T-helper 9 cell (primary cell): ENCODE measurements around the gene GLIS1.
"Not testable (repeated sequence)": the region's sequence is repeated elsewhere in the genome, so short reads cannot be mapped to it uniquely, and the experiment has no call there.

Source experiments
- DNase-seq: peaks from one replicate; pipeline ENCODE4 v3.0.0-alpha.2; 2020

GLIS1 gene

GRCh38 chr1:53556657-53557227, 182.2 kb downstream of the GLIS1 start:
- DNase-seq: no peak

GRCh38 chr1:53555620-53556326, 183.2 kb downstream of the GLIS1 start:
- not testable (repeated sequence) for DNase-seq

GRCh38 chr1:53554592-53555305, 184.2 kb downstream of the GLIS1 start:
- no peak for DNase-seq

GRCh38 chr1:53553734-53554509, 185.0 kb downstream of the GLIS1 start:
- DNase-seq: no peak

GRCh38 chr1:53552981-53553733, 185.8 kb downstream of the GLIS1 start:
- DNase-seq: no peak

- DNase-seq: no peak
These were observed 186.7 kb downstream of the GLIS1 start for GRCh38 chr1:53552146-53552861.

- no peak for DNase-seq
These were observed 187.5 kb downstream of the GLIS1 start for GRCh38 chr1:53551428-53551995.

- no peak for DNase-seq
These were observed 188.7 kb downstream of the GLIS1 start for GRCh38 chr1:53550201-53550741.

- DNase-seq: no peak
These were observed 189.2 kb downstream of the GLIS1 start for GRCh38 chr1:53549781-53550180.

- no peak for DNase-seq
These were observed 189.7 kb downstream of the GLIS1 start for GRCh38 chr1:53549287-53549686.

- no peak for DNase-seq
These were observed 190.9 kb downstream of the GLIS1 start for GRCh38 chr1:53548031-53548491.

- no peak for DNase-seq
These were observed 191.7 kb downstream of the GLIS1 start for GRCh38 chr1:53547231-53547790.

- DNase-seq: no peak
These were observed 192.4 kb downstream of the GLIS1 start for GRCh38 chr1:53546409-53547155.

GRCh38 chr1:53545663-53546408, 193.1 kb downstream of the GLIS1 start:
- no peak for DNase-seq

- no peak for DNase-seq
These were observed 194.0 kb downstream of the GLIS1 start for GRCh38 chr1:53544728-53545515.

GRCh38 chr1:53543778-53544695, 194.9 kb downstream of the GLIS1 start:
- DNase-seq: no peak

GRCh38 chr1:53543130-53543777, 195.7 kb downstream of the GLIS1 start:
- DNase-seq: no peak
